Breast epithelium (tissue), 4 donors: Measurements from ENCODE around the gene PPFIA2. TPM values are rescaled to one million over a fixed set of nuclear protein-coding genes. Genes with fewer than 3 reads are reported as not detected.

Experiments
- DNase-seq, 2 donors: peaks; one replicate each; pipeline ENCODE4 v3.0.0-alpha.2; 2019; ENCODE audit warnings: low spot score in 2 of 2
- H3K27ac ChIP-seq, 2 donors: fragments of 200-600 bp; sonication (generic) in 1 of 2; one replicate each; pipeline ENCODE4 v1.5.1; 2016 to 2019; ENCODE audit warnings: mild to moderate bottlenecking in 1 of 2
- H3K27me3 ChIP-seq, 2 donors: fragments of 200-600 bp; sonication (generic) in 1 of 2; one replicate each; pipeline versions ENCODE4 v1.5.1 to v1.6.0; 2017 to 2019; ENCODE audit warnings: control low read depth in 1 of 2, mild to moderate bottlenecking in 1 of 2
- H3K36me3 ChIP-seq: fragments of 200-600 bp; one replicate; pipeline ENCODE4 v1.5.1; 2019
- H3K4me1 ChIP-seq, 2 donors: fragments of 200-600 bp; sonication (generic); one replicate each; pipeline ENCODE4 v1.5.1; 2016 to 2019; ENCODE audit warnings: control low read depth in 1 of 2
- H3K4me3 ChIP-seq, 3 donors: fragments of 200-600 bp; sonication (generic); 1 replicate in 2 of 3; 2 replicates in 1 of 3; pipeline ENCODE4 v1.5.1; 2016 to 2019; ENCODE audit warnings: mild to moderate bottlenecking in 3 of 3, moderate library complexity in 2 of 3
- H3K9me3 ChIP-seq, 2 donors: fragments of 200-600 bp; sonication (generic) in 1 of 2; one replicate each; pipeline ENCODE4 v1.5.1; 2016 to 2019; ENCODE audit warnings: control low read depth in 1 of 2
- POLR2A ChIP-seq: fragments of 450-650 bp; IDR thresholded peaks from one replicate; pipeline ENCODE4 v1.6.1; 2016; ENCODE audit warnings: antibody characterized with exemption, mild to moderate bottlenecking, moderate library complexity
- POLR2AphosphoS5 ChIP-seq, 3 donors: sonication (generic); formaldehyde crosslinking; IDR thresholded peaks; one replicate each; pipeline ENCODE4 v1.6.1; 2017; ENCODE audit warnings: antibody characterized with exemption in 3 of 3
- intact Hi-C: fragments of 100-400 bp; cut with DNase I; formaldehyde crosslinking; loops from one replicate; pipeline ENCODE4 v1.15.1; 2023; ENCODE audit warnings: low total_unique reads
- total RNA-seq, 3 donors: library from RNA; depleted of rRNA; stranded (reverse); fragments of >200 nt; gene quantifications; one replicate each; pipeline ENCODE4 v1.1.0, GENCODE V29; 2016
- TF ChIP-seq, protein P1 (sequence below), 3 donors: fragments of 450-650 bp; IDR thresholded peaks; one replicate each; pipeline ENCODE4 v1.5.1; 2016 to 2017; ENCODE audit warnings: antibody characterized with exemption in 3 of 3, mild to moderate bottlenecking in 3 of 3, moderate library complexity in 3 of 3

Gene PPFIA2
- total RNA-seq, 3 donors from 2014 or later, result 0.44 to 3.8 (median 0.98) TPM

DNA sequence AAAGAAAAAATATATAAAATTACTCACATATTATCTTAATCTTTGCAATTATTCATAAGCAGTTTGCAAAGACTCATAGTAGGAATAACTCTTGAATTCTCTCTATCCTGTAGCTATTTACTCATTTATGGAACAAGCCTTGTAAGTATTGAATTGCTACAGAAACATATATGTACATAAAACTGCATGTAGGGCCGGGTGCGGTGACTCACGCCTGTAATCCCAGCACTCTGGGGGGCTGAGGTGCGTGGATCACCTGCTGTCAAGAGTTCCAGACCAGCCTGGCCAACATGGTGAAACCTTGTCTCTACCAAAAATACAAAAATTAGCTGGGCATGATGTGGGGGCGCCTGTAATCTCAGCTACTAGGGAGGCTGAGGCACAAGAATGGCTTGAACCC, 286.2 kb downstream of the PPFIA2 start:
- intact Hi-C loops, result no loop called here
- H3K4me3 ChIP-seq, result no peak overlapping the region
- DNase-seq, result no peak
- no peaks in the 10 kb centered on the region for H3K27me3 ChIP-seq
- H3K4me1 ChIP-seq, result no peaks in the 10 kb centered on the region
- TF ChIP-seq, protein P1, sequence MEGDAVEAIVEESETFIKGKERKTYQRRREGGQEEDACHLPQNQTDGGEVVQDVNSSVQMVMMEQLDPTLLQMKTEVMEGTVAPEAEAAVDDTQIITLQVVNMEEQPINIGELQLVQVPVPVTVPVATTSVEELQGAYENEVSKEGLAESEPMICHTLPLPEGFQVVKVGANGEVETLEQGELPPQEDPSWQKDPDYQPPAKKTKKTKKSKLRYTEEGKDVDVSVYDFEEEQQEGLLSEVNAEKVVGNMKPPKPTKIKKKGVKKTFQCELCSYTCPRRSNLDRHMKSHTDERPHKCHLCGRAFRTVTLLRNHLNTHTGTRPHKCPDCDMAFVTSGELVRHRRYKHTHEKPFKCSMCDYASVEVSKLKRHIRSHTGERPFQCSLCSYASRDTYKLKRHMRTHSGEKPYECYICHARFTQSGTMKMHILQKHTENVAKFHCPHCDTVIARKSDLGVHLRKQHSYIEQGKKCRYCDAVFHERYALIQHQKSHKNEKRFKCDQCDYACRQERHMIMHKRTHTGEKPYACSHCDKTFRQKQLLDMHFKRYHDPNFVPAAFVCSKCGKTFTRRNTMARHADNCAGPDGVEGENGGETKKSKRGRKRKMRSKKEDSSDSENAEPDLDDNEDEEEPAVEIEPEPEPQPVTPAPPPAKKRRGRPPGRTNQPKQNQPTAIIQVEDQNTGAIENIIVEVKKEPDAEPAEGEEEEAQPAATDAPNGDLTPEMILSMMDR (IDR thresholded peaks at IDR 0.05), result no peak
- TF ChIP-seq POLR2A, result no peak
- no peak for TF ChIP-seq POLR2AphosphoS5 (IDR thresholded peaks at IDR 0.05)
- no peaks in the 10 kb centered on the region for H3K9me3 ChIP-seq
- H3K36me3 ChIP-seq, result no peaks in the 10 kb centered on the region
- H3K27ac ChIP-seq, result no peak overlapping the region

DNA sequence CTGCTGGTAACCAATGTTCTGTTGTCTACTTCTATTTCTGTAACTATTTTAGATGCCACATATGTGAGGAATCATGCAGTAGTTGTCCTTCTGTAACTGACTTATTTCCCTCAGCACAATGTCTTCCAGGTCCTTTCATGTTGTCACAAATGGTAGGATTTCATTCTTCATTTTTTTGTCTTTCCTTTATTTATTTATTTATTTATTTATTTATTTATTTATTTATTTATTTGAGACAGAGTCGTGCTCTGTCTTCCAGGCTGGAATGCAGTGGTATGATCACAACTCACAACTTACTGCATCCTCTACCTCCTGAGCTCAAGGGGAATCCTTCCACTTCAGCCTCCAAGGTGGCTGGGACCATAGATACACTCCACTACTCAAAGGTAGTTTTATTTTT, 288.2 kb downstream of the PPFIA2 start:
- Histone ChIP-seq H3K9me3 (no peaks in the 10 kb centered on the region), H3K36me3 (no peaks in the 10 kb centered on the region), H3K4me1 (no peaks in the 10 kb centered on the region), H3K27me3 (no peaks in the 10 kb centered on the region), H3K27ac (no peak overlapping the region), H3K4me3 (no peak overlapping the region)
- intact Hi-C loops, result no loop called here
- no peak for DNase-seq
- TF ChIP-seq POLR2A (no peak), POLR2AphosphoS5 (IDR thresholded peaks at IDR 0.05) (no peak)
- TF ChIP-seq, protein P1 (IDR thresholded peaks at IDR 0.05), result no peak

DNA sequence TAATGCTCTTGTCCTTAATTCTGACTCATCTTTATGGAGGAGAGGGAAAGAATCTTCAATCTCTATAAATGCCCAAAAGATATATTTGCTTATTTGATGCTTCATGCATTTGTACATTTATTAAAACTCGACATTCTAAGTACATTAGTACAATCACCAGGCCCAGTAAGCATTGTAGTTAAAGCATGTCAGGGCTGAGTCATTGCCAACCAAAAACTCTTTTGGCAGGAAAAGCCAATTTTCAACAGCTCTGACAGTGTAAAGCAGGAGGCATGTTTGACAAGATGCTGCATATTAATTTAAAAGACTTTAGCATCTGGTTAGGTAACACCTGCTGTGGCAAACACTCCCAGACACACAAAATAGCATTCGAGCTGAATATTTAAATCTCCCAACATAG, 290.9 kb downstream of the PPFIA2 start:
- Histone ChIP-seq H3K27ac (no peak overlapping the region), H3K4me1 (no peaks in the 10 kb centered on the region), H3K9me3 (no peaks in the 10 kb centered on the region), H3K27me3 (no peaks in the 10 kb centered on the region), H3K4me3 (no peak overlapping the region), H3K36me3 (no peaks in the 10 kb centered on the region)
- TF ChIP-seq, protein P1 (IDR thresholded peaks at IDR 0.05), result no peak
- no peak for DNase-seq
- intact Hi-C loops, result no loop called here

DNA sequence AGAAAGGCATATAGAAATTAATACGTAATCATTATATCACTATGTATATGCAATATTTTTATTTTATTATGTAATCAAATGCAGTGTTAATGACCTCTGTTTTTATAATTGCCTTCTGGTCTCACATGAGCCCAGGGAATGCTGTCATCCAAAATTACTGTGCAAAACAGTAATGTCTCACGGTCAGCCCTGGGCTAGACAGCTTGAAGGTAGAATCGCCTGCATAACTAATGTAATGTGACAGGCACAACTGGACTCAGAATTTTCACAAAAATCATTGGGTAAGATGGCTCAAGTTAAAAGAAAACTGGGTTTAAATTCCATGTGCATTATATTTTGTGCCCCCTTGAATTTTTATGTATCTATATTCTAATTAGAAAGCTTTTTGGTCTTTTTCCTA, 293.3 kb downstream of the PPFIA2 start:
- intact Hi-C loops, result no loop called here

DNA sequence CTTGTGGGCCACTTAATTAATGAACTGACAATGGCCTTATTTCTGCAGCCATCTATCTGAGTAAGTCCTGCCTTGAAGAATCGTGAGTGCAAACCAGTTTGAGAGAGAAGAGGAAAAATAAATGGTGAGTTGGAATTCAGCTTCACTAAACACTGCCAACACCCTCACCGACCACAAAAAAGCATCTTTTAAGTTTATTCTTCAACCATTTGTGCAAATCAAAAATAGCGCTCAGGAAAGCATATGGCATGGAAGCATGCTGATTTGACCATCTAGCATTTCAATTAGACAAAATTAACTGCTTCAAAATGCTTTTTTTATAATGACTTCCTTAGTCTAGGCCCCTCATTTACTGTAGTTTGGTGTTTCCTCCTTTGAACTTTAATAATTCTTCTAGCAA, 294.0 kb downstream of the PPFIA2 start:
- no peak overlapping the region for H3K27ac ChIP-seq
- intact Hi-C loops, result no loop called here
- H3K4me3 ChIP-seq, result no peak overlapping the region
- no peaks in the 10 kb centered on the region for H3K4me1 ChIP-seq
- no peaks in the 10 kb centered on the region for H3K36me3 ChIP-seq
- no peaks in the 10 kb centered on the region for H3K9me3 ChIP-seq
- no peak for DNase-seq
- H3K27me3 ChIP-seq, result no peaks in the 10 kb centered on the region
- TF ChIP-seq, protein P1 (IDR thresholded peaks at IDR 0.05), result no peak
- TF ChIP-seq POLR2A (no peak), POLR2AphosphoS5 (IDR thresholded peaks at IDR 0.05) (no peak)

More for the DNA sequence above, 293.3 kb downstream of the PPFIA2 start:
- H3K27ac ChIP-seq, result no peak overlapping the region
- H3K4me1 ChIP-seq, result no peaks in the 10 kb centered on the region
- no peaks in the 10 kb centered on the region for H3K36me3 ChIP-seq
- H3K27me3 ChIP-seq, result no peaks in the 10 kb centered on the region
- no peak for DNase-seq
- H3K4me3 ChIP-seq, result no peak overlapping the region
- H3K9me3 ChIP-seq, result no peaks in the 10 kb centered on the region
- TF ChIP-seq POLR2A, result no peak
- TF ChIP-seq POLR2AphosphoS5 (IDR thresholded peaks at IDR 0.05), result no peak

DNA sequence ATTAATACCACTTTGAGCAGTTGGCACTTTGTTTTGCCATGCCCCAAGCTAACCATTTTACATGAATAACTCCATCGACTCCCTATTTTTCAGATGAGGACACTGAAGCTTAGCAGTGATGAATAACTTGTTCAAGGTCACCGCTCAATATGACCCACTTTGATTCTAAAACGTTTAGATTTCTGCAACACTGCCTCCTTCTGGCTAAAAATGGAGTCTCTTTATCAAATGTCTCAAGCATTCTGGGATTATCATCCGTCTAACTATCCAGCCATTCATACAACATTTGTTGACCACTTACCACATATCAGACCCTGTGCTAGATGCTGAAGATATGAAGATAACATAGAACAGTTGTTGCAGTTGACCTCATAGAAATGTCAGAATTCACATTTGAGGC, 298.0 kb downstream of the PPFIA2 start:
- no peaks in the 10 kb centered on the region for H3K9me3 ChIP-seq
- H3K27me3 ChIP-seq, result no peaks in the 10 kb centered on the region
- TF ChIP-seq POLR2AphosphoS5 (IDR thresholded peaks at IDR 0.05) (no peak), POLR2A (no peak)
- TF ChIP-seq, protein P1 (IDR thresholded peaks at IDR 0.05), result no peak
- no peaks in the 10 kb centered on the region for H3K36me3 ChIP-seq
- H3K4me3 ChIP-seq, result no peak overlapping the region
- no peaks in the 10 kb centered on the region for H3K4me1 ChIP-seq
- H3K27ac ChIP-seq, result no peak overlapping the region
- no peak for DNase-seq
- intact Hi-C loops, result no loop called here
